ENCODE data around the gene GPR137. TPM values are rescaled to one million over a fixed set of nuclear protein-coding genes. Genes with fewer than 3 reads are reported as not detected.

The GPR137 gene
- total RNA-seq, 1 experiment from 2014 or later, result 24.4 TPM

DNA sequence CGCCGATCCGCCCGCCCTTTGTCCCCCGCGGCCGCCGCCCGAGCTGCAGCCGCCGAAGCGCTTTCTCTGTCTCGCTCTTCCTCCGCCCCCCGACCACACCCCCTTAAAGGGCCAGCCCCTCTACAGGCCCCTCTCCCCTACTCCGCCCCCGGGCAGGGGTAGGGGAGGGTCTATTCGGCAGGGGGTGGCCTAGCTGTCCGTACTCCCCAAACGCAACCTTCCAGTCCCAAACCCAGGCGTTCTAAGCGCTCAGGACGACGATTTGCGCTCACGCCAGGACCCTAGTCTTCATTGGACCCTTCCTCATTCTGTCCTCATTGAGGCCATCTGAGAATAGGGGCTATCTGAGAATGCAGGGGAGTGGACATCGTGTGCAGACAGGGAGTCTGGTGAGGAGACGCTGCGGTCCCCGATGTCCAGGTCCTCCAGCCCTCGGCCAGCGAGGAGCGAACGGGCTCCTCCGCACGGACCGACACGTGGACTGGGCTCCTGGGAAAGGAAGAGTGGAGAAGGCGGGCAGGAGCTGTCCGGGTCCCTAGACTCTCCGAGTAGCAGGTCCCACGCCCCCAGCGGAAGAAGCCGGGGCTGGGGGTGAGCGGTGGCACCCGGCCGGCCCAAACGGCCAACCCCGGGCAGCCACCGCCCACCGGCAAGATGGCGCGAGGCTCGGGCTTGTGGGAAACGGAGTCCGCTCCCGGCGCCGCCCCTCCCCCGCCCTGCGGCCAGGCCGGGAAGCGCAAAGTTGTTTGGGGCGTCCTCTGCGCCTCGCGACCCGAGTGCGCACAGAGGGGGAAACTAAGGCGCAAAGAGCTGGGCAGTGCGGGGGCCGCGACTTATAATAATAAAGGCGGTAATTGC lies 38.5 kb upstream of the GPR137 start, which contains the start of gene PPP1R14B (continued):
- TF ChIP-seq ZBTB33 (IDR thresholded peaks at IDR 0.05; ENCODE audit: extremely low read depth, insufficient replicate concordance, low read length), result peak; percentile 33
- TF ChIP-seq JUND (IDR thresholded peaks at IDR 0.05), result no peak
- TF ChIP-seq RAD21 (IDR thresholded peaks at IDR 0.05; ENCODE audit: low read depth), result no peak

DNA sequence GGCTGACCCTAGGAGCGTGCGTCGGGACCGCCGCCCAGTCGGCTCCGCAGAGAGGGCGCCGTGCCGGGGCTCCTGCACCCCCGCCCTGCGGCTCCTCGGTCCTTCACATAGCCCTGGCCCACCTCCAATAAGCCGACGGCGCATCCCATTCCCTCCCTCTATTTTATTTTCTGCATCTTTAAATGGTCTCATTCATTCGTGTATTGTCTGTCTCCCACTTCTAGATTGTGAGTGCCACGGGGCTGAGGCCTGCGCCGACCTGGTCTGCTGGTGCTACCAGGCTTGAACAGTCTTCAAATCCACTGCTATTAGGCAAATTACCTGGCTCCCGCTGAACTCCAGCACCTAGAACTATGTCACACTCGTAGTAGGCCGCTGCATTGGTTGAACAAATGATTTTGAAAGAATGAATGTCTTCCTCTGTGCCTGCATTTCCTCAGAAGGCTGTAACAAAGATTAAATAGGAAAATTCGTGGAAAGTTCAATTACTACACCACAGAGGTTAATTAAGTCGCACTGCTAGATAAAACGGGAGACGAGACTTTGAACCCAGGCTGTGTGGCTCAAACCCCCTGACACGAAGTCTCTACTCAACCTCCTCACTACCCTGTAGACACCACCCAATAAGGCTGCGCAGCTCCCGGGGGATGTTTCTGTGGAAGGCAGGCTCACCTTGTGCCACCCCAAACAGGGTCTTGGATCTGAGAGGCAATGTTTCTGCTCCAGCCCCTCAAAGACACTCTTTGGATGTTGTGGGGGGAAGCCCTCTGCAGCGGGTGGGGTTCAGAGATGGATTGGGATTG lies 37.7 kb upstream of the GPR137 start:
- H3K27ac ChIP-seq (ENCODE audit: low read depth, low read length), result peak overlapping the region; percentile 94
- H2AFZ ChIP-seq (ENCODE audit: low read depth, low read length, poor library complexity, severe bottlenecking), result no peak overlapping the region
- H3K4me2 ChIP-seq (ENCODE audit: low read length), result peak overlapping the region; percentile 96
- ATAC-seq (peak; percentile 2; the same call in 1 of the 2 replicates), DNase-seq (ENCODE audit: low read depth, low spot score) (no peak)
- H3K27me3 ChIP-seq (ENCODE audit: insufficient read depth, low read length), result no peaks in the 10 kb centered on the region
- BruUV-seq (replicated peaks), result no TSS peak
- ChIA-PET POLR2A (interaction anchor here (2.4 to 4.6 kb wide), 2 partner anchors 22 to 56 kb away, joined by 5 to 29 read pairs; no protein-coding TSS in a partner anchor), RAD21 (ENCODE audit: low non-redundant PET in 1 of 2, low total read pairs in 2 of 2, uncharacterized antibody in 2 of 2, unreplicated experiment in 2 of 2) (no interaction called here), CTCF (interaction anchor here (3.1 kb wide), 1 partner anchor 108 kb away, joined by 15 read pairs; no protein-coding TSS in a partner anchor)
- H3K36me3 ChIP-seq (ENCODE audit: control insufficient read depth in 1 of 2, insufficient read depth in 2 of 2, low read length in 2 of 2), result peaks cover 0 to 12% of the 10 kb centered on the region in 2 experiments; a peak in 1 of 4 replicates
- peak overlapping the region; percentile 57 to 74 for H3K4me3 ChIP-seq (replicated peaks in 1 of 2; ENCODE audit: low read depth in 1 of 2, low read length in 2 of 2)
- no peaks in the 10 kb centered on the region for H3K9me3 ChIP-seq (ENCODE audit: control insufficient read depth in 1 of 2, insufficient read depth in 1 of 2, low read depth in 1 of 2, low read length in 2 of 2)
- intact Hi-C loops (cut with micrococcal nuclease), result no loop called here
- no peaks in the 10 kb centered on the region for H3K9me2 ChIP-seq (ENCODE audit: insufficient read depth)
- H3K9ac ChIP-seq (ENCODE audit: low read length), result peak overlapping the region; percentile 95
- H4K20me1 ChIP-seq (ENCODE audit: insufficient read depth), result no peaks in the 10 kb centered on the region
- peaks cover 34 to 76% of the 10 kb centered on the region in 2 experiments for H3K4me1 ChIP-seq (ENCODE audit: control insufficient read depth in 1 of 2, insufficient read depth in 2 of 2, low read length in 2 of 2)
- TF ChIP-seq POLR2A (IDR thresholded peaks at IDR 0.05; ENCODE audit: borderline replicate concordance, extremely low read depth, insufficient read depth, insufficient read length) (peak; percentile 13), ZFX (IDR thresholded peaks at IDR 0.05) (peak; percentile 78), EZH2phosphoT487 (IDR thresholded peaks at IDR 0.05; ENCODE audit: borderline replicate concordance) (no peak)
- H3K79me2 ChIP-seq (ENCODE audit: insufficient read depth, low read length), result peaks cover 50% of the 10 kb centered on the region

Measured in HCT116 (cell line).